K562 (cell line): ENCODE measurements around the gene EHMT2. TPM values are rescaled to one million over a fixed set of nuclear protein-coding genes. Genes with fewer than 3 reads are reported as not detected.

Source experiments
- ARID1B ChIP-seq: fragments of 450-650 bp; IDR thresholded peaks from 2 replicates; pipeline ENCODE4 v1.6.1; 2016; ENCODE audit warnings: antibody characterized with exemption, mild to moderate bottlenecking, inconsistent platforms
- CEBPB ChIP-seq: fragments of 450-650 bp; IDR thresholded peaks from 2 replicates; pipeline ENCODE4 v1.6.1; 2016; ENCODE audit warnings: missing genetic modification characterization, missing compliant biosample characterization
- CEBPZ ChIP-seq: fragments of 150-350 bp; IDR thresholded peaks from 2 replicates; pipeline ENCODE4 v1.6.1; 2014; ENCODE audit warnings: low read depth, mild to moderate bottlenecking, low read length, borderline replicate concordance
- CHD4 ChIP-seq: fragments of 200-600 bp; sonication (generic); IDR thresholded peaks from 3 replicates; pipeline ENCODE4 v1.6.1; 2012; ENCODE audit warnings: low read depth, mild to moderate bottlenecking, mixed read lengths, low read length, inconsistent platforms; ENCODE audit not compliant: insufficient read depth, insufficient replicate concordance, poor library complexity, severe bottlenecking
- CREBBP ChIP-seq: IDR thresholded peaks from one replicate; pipeline ENCODE4 v1.6.1; 2012; ENCODE audit warnings: low read depth, mild to moderate bottlenecking, control low read depth, inconsistent platforms, low read length
- FOXJ3 ChIP-seq: sonication (generic); formaldehyde crosslinking; IDR thresholded peaks from 2 replicates; pipeline ENCODE4 v1.4.0; 2020; ENCODE audit warnings: mild to moderate bottlenecking, missing genetic modification reagents
- HDAC8 ChIP-seq: fragments of 450-650 bp; IDR thresholded peaks from 2 replicates; pipeline ENCODE4 v1.6.1; 2016; ENCODE audit warnings: mild to moderate bottlenecking, missing genetic modification characterization, moderate library complexity, missing compliant biosample characterization
- HIVEP1 ChIP-seq: fragments of 250-450 bp; sonication (Bioruptor Pico); IDR thresholded peaks from 2 replicates; pipeline ENCODE4 v1.4.0; 2020; ENCODE audit warnings: mild to moderate bottlenecking
- KLF6 ChIP-seq: fragments of 250-450 bp; sonication (Bioruptor Pico); IDR thresholded peaks from 2 replicates; pipeline ENCODE4 v1.4.0; 2020; ENCODE audit warnings: mild to moderate bottlenecking, moderate library complexity, borderline replicate concordance
- NFE2L1 ChIP-seq: fragments of 450-650 bp; IDR thresholded peaks from 2 replicates; pipeline ENCODE4 v1.6.1; 2016; ENCODE audit warnings: missing genetic modification characterization, low read depth, mild to moderate bottlenecking, missing compliant biosample characterization, moderate library complexity, borderline replicate concordance
- NKRF ChIP-seq: fragments of 450-650 bp; IDR thresholded peaks from 2 replicates; pipeline ENCODE4 v1.6.1; 2016; ENCODE audit warnings: borderline replicate concordance
- PATZ1 ChIP-seq: fragments of 250-450 bp; sonication (Bioruptor Pico); IDR thresholded peaks from 2 replicates; pipeline ENCODE4 v1.5.0; 2020; ENCODE audit warnings: mild to moderate bottlenecking, borderline replicate concordance
- PPARD ChIP-seq: fragments of 250-450 bp; sonication (Bioruptor Pico); IDR thresholded peaks from 2 replicates; pipeline ENCODE4 v1.8.0; 2022; ENCODE audit warnings: inconsistent platforms, mild to moderate bottlenecking, moderate library complexity
- PTBP1 ChIP-seq: fragments of 200-400 bp; formaldehyde crosslinking; IDR thresholded peaks from 2 replicates; pipeline ENCODE4 v1.6.1; 2017; ENCODE audit warnings: low read depth, low read length
- SMARCC2 ChIP-seq: fragments of 450-650 bp; IDR thresholded peaks from 2 replicates; pipeline ENCODE4 v1.6.1; 2017; ENCODE audit warnings: antibody characterized with exemption, moderate library complexity, mild to moderate bottlenecking, low read depth
- XRCC5 ChIP-seq: fragments of 200-400 bp; formaldehyde crosslinking; IDR thresholded peaks from 2 replicates; pipeline ENCODE4 v1.6.1; 2017; ENCODE audit warnings: low read depth, mild to moderate bottlenecking, low read length
- ZBED1 ChIP-seq: IDR thresholded peaks from 2 replicates; pipeline ENCODE4 v1.6.1; 2014
- ZZZ3 ChIP-seq: fragments of 450-650 bp; IDR thresholded peaks from 2 replicates; pipeline ENCODE4 v1.6.1; 2016; ENCODE audit warnings: antibody characterized with exemption, mild to moderate bottlenecking, moderate library complexity
- polyA plus RNA-seq, 8 experiments: library from polyadenylated mRNA; depleted of rRNA in 4 of 8; stranded (reverse) in 5 of 8; unstranded in 3 of 8; fragments of >200 nt; fragmentation: Nextera tagmentation in 2 of 8; fragmentation: Illumina TruSeq in 1 of 8; extraction: Ambion mirVana in 2 of 8; extraction: Trizol in 1 of 8; gene quantifications; 2 replicates each; pipeline versions ENCODE4 v1.2.1 to v1.2.3, GENCODE V29; 2011 to 2014; ENCODE audit warnings: inconsistent platforms in 1 of 8, missing spikeins in 1 of 8
- total RNA-seq, 7 experiments: library from RNA; depleted of rRNA in 6 of 7; stranded (reverse); fragments of >200 nt in 6 of 7; fragmentation: Illumina TruSeq in 2 of 7; extraction: Trizol in 2 of 7; gene quantifications; 2 replicates each; pipeline versions ENCODE4 v1.2.1 to v1.2.3, GENCODE V29; 2011 to 2021; ENCODE audit warnings: low replicate concordance in 1 of 7

The EHMT2 gene
- total and polyA plus RNA-seq, 9 of the 15 experiments (the other 6 are each of a cell fraction or from before 2014, with no cell fraction given), result 2.1 to 63.8 (median 38.5) TPM

GRCh38 chr6:31831350-31832215 lies 65.9 kb downstream of the EHMT2 start (continued):
- TF ChIP-seq CEBPZ (no peak), ZBED1 (peak; percentile 92; the same call in 1 of the 2 replicates), XRCC5 (no peak), ZZZ3 (no peak), HDAC8 (tag) (no peak), SMARCC2 (0 out of 2 replicates have a peak, but pooled peaks have one; percentile 64), PTBP1 (no peak), ARID1B (no peak), FOXJ3 (CRISPR knock-in tag) (no peak), CEBPB (peak; percentile 99), PATZ1 (CRISPR knock-in tag) (no peak), NKRF (peak; percentile 37; the same call in 1 of the 2 replicates), PPARD (0 out of 2 replicates have a peak, but pooled peaks have one; percentile 7), NFE2L1 (tag) (no peak), CREBBP (no peak), CHD4 (peak; percentile 75), KLF6 (CRISPR knock-in tag) (no peak; the same call in none of the 2 replicates), HIVEP1 (no peak)
